ENCODE measurements around the gene RBM5.

DNA sequence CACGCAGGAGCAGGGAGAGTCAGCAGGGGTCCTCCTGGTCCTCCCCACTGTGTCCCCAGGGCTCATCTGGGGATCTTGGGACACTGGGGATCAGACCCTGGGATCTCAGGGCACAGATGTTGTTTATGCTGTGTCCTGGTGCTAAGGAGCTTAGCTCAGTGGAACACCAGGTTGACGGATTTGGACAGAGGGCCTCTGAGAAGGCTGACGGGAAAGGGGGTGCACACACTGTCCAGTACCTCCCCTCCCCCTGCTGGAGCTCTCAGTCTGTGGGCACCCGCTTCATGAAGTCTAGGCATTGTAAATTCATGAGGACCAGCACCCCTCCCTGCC is 44.5 kb downstream of the RBM5 start:
- TF ChIP-seq EP300 (IDR thresholded peaks at IDR 0.05) (no peak), POLR2A (IDR thresholded peaks at IDR 0.05) (no peak)
- TF ChIP-seq, protein P1, sequence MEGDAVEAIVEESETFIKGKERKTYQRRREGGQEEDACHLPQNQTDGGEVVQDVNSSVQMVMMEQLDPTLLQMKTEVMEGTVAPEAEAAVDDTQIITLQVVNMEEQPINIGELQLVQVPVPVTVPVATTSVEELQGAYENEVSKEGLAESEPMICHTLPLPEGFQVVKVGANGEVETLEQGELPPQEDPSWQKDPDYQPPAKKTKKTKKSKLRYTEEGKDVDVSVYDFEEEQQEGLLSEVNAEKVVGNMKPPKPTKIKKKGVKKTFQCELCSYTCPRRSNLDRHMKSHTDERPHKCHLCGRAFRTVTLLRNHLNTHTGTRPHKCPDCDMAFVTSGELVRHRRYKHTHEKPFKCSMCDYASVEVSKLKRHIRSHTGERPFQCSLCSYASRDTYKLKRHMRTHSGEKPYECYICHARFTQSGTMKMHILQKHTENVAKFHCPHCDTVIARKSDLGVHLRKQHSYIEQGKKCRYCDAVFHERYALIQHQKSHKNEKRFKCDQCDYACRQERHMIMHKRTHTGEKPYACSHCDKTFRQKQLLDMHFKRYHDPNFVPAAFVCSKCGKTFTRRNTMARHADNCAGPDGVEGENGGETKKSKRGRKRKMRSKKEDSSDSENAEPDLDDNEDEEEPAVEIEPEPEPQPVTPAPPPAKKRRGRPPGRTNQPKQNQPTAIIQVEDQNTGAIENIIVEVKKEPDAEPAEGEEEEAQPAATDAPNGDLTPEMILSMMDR (IDR thresholded peaks at IDR 0.05), result no peak
